Esophagus muscularis mucosa (tissue), 4 donors: ENCODE measurements around the gene NCOR2.

ENCODE experiments used
- CTCF ChIP-seq, 3 experiments: fragments of 200-600 bp in 2 of 3; fragments of 450-650 bp in 1 of 3; sonication (generic) in 2 of 3; IDR thresholded peaks; one replicate each; pipeline ENCODE4 v1.5.1; 2017 to 2019; ENCODE audit warnings: antibody characterized with exemption in 3 of 3, mild to moderate bottlenecking in 2 of 3, moderate library complexity in 1 of 3
- EP300 ChIP-seq: sonication (generic); formaldehyde crosslinking; IDR thresholded peaks from one replicate; pipeline ENCODE4 v1.6.1; 2017; ENCODE audit warnings: antibody characterized with exemption
- POLR2A ChIP-seq: fragments of 450-650 bp; IDR thresholded peaks from one replicate; pipeline ENCODE4 v1.6.1; 2017; ENCODE audit warnings: antibody characterized with exemption, moderate library complexity, mild to moderate bottlenecking, low read depth

- no peak for TF ChIP-seq CTCF (IDR thresholded peaks at IDR 0.05)
- TF ChIP-seq POLR2A: no peak
- TF ChIP-seq EP300: no peak
These were observed 24.3 kb downstream of the NCOR2 start for GRCh38 chr12:124543052-124543589.
